ENCODE results near the gene OSBP2.

OSBP2 gene

DNA sequence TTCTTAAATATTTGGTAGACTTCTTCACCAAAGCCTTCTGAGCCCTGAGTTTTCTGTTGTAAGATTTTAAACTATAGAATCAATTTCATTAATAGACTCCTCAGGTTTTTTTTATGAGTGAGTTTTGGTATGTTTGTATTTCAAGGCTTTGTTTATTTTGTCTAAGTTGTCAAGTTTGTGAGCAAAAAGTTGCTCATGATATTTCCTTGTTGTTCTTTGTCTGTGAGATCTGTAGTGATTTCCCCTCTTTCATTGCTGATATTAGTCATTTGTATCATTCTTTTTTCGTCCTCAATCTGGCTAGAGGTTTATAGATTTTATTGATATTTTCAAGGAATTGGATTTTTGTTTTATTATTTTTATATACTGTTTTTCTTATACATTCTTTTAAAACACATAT lies 152.9 kb downstream of the OSBP2 start:
- ATAC-seq, result no peak
- TF ChIP-seq CSRNP3 (CRISPR knock-in tag; IDR thresholded peaks at IDR 0.05) (no peak), ZFP3 (CRISPR knock-in tag; IDR thresholded peaks at IDR 0.05) (no peak), TOX (CRISPR knock-in tag; IDR thresholded peaks at IDR 0.05; ENCODE audit: borderline replicate concordance) (no peak)

DNA sequence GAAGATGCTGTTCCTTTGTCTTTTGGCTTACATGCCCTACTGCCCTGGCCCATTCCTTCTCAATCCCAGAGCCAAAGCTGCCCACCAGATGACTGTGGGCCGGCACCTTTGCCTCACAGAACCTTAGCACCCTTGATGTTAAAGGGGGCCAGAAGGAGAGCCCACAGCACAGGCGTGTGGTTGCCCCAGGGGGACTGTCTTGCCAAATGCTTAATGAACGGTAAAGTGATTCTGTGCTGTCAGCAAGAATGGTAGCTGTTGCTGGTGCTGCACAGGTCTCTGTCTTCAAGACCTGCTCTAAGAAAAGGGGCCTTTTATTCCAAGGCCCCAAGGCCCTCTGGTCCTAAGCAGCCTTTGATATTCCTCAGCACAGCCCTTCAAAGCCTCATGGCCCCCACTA lies 160.6 kb downstream of the OSBP2 start:
- TF ChIP-seq, protein P1, sequence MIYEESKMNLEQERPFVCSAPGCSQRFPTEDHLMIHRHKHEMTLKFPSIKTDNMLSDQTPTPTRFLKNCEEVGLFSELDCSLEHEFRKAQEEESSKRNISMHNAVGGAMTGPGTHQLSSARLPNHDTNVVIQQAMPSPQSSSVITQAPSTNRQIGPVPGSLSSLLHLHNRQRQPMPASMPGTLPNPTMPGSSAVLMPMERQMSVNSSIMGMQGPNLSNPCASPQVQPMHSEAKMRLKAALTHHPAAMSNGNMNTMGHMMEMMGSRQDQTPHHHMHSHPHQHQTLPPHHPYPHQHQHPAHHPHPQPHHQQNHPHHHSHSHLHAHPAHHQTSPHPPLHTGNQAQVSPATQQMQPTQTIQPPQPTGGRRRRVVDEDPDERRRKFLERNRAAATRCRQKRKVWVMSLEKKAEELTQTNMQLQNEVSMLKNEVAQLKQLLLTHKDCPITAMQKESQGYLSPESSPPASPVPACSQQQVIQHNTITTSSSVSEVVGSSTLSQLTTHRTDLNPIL (CRISPR knock-in tag; IDR thresholded peaks at IDR 0.05; ENCODE audit: low read depth), result no peak
- ATAC-seq, result no peak

DNA sequence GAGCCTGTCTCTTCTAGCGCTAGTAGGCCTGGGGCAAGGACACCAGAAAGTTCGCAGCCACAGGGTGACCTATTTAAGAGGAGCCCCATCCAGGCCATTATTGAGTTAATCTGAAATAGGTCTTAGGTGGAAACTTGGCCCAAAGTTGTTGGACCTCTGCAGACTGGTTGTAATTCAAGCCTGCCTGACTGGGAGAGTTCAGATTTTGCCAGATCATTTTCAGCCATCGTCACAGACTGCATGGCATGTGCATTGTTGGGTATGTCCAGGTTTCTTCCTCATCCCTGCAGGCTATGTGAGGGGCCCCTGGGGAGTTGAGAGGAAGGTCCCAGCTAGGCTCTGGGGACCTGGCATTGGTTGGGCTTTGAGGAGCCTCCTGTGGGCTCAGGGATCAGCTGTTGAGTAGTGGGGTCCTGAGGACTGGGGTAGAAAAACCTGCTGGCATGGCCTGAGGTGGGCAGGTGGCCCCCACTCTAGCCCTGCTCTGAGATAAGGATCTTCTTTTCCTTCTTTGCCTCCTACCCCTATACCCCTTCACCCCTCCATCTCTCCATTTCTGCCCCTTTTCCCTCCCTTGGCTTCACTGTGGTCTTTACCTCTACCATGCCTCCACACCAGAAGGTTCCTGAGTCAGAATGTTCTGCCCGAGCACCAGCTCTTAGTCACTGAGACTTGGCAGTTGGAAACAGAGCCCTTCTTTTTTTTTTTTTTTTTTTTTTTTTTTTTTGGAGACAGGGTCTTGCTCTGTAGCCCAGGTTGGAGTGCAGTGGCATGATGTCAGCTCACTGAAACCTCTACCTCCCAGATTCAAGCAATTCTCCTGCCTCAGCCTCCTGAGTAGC lies 161.2 kb downstream of the OSBP2 start:
- TF ChIP-seq ARNTL (CRISPR knock-in tag; IDR thresholded peaks at IDR 0.05; ENCODE audit: borderline replicate concordance, low read depth), result no peak
- no peak for TF ChIP-seq ESRRG (CRISPR knock-in tag; IDR thresholded peaks at IDR 0.05)
- no peak for TF ChIP-seq OSR1 (CRISPR knock-in tag; IDR thresholded peaks at IDR 0.05)
- no peak for TF ChIP-seq GLIS3 (CRISPR knock-in tag; IDR thresholded peaks at IDR 0.05)
- TF ChIP-seq ISL1 (CRISPR knock-in tag; IDR thresholded peaks at IDR 0.05), result no peak
- TF ChIP-seq BACH2 (CRISPR knock-in tag; IDR thresholded peaks at IDR 0.05; ENCODE audit: borderline replicate concordance), result no peak
- TF ChIP-seq CSRNP3 (CRISPR knock-in tag; IDR thresholded peaks at IDR 0.05), result no peak
- no peak for TF ChIP-seq TCF4 (CRISPR knock-in tag; IDR thresholded peaks at IDR 0.05; ENCODE audit: borderline replicate concordance)
- TF ChIP-seq ZFP3 (CRISPR knock-in tag; IDR thresholded peaks at IDR 0.05), result no peak
- TF ChIP-seq CSDC2 (CRISPR knock-in tag; IDR thresholded peaks at IDR 0.05), result no peak
- TF ChIP-seq POU6F1 (CRISPR knock-in tag; IDR thresholded peaks at IDR 0.05; ENCODE audit: borderline replicate concordance, low read depth), result no peak
- no peak for TF ChIP-seq PPARA (CRISPR knock-in tag; IDR thresholded peaks at IDR 0.05; ENCODE audit: borderline replicate concordance)

GRCh38 chr22:30856741-30857502 lies 162.2 kb downstream of the OSBP2 start:
- no peak for TF ChIP-seq PPARA (CRISPR knock-in tag; IDR thresholded peaks at IDR 0.05; ENCODE audit: borderline replicate concordance)
- TF ChIP-seq ZNF8 (CRISPR knock-in tag; IDR thresholded peaks at IDR 0.05), result no peak
- TF ChIP-seq ZNF565 (CRISPR knock-in tag; conservative IDR thresholded peaks at IDR 0.05; ENCODE audit: low read depth), result no peak
- TF ChIP-seq ARNTL (CRISPR knock-in tag; IDR thresholded peaks at IDR 0.05; ENCODE audit: borderline replicate concordance, low read depth), result no peak
- TF ChIP-seq ZNF70 (CRISPR knock-in tag; IDR thresholded peaks at IDR 0.05), result no peak
- TF ChIP-seq, protein P1 (CRISPR knock-in tag; IDR thresholded peaks at IDR 0.05; ENCODE audit: low read depth), result no peak
- TF ChIP-seq ISL1 (CRISPR knock-in tag; IDR thresholded peaks at IDR 0.05), result no peak
- TF ChIP-seq CSRNP3 (CRISPR knock-in tag; IDR thresholded peaks at IDR 0.05), result no peak
- TF ChIP-seq, protein P2, sequence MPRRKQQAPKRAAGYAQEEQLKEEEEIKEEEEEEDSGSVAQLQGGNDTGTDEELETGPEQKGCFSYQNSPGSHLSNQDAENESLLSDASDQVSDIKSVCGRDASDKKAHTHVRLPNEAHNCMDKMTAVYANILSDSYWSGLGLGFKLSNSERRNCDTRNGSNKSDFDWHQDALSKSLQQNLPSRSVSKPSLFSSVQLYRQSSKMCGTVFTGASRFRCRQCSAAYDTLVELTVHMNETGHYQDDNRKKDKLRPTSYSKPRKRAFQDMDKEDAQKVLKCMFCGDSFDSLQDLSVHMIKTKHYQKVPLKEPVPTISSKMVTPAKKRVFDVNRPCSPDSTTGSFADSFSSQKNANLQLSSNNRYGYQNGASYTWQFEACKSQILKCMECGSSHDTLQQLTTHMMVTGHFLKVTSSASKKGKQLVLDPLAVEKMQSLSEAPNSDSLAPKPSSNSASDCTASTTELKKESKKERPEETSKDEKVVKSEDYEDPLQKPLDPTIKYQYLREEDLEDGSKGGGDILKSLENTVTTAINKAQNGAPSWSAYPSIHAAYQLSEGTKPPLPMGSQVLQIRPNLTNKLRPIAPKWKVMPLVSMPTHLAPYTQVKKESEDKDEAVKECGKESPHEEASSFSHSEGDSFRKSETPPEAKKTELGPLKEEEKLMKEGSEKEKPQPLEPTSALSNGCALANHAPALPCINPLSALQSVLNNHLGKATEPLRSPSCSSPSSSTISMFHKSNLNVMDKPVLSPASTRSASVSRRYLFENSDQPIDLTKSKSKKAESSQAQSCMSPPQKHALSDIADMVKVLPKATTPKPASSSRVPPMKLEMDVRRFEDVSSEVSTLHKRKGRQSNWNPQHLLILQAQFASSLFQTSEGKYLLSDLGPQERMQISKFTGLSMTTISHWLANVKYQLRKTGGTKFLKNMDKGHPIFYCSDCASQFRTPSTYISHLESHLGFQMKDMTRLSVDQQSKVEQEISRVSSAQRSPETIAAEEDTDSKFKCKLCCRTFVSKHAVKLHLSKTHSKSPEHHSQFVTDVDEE (CRISPR knock-in tag; IDR thresholded peaks at IDR 0.05), result no peak
- no peak for TF ChIP-seq GLIS3 (CRISPR knock-in tag; IDR thresholded peaks at IDR 0.05)
- no peak for TF ChIP-seq SNAI2 (CRISPR knock-in tag; IDR thresholded peaks at IDR 0.05)
- no peak for TF ChIP-seq ZFP30 (CRISPR knock-in tag; IDR thresholded peaks at IDR 0.05)
- TF ChIP-seq TCF4 (CRISPR knock-in tag; IDR thresholded peaks at IDR 0.05; ENCODE audit: borderline replicate concordance), result no peak
- no peak for TF ChIP-seq ZC3H10 (CRISPR knock-in tag; IDR thresholded peaks at IDR 0.05)
- no peak for TF ChIP-seq ESRRG (CRISPR knock-in tag; IDR thresholded peaks at IDR 0.05)
- TF ChIP-seq TOX (CRISPR knock-in tag; IDR thresholded peaks at IDR 0.05; ENCODE audit: borderline replicate concordance), result no peak
- no peak for ATAC-seq

More for the DNA sequence above, 161.2 kb downstream of the OSBP2 start:
- no peak for ATAC-seq

Measured in SK-N-SH treated with all-trans-retinoic acid at 6 μM for 48 hours (cell line).